HL-60 (cell line): ENCODE measurements around the gene PDXP.
A peak's percentile ranks its signal among the peaks of the same experiment; 100 is the strongest.

Experiments
- GABPA ChIP-seq: IDR thresholded peaks from 2 replicates; pipeline ENCODE4 v1.6.1; 2012; ENCODE audit warnings: low read depth
- POLR2AphosphoS5 ChIP-seq: IDR thresholded peaks from 2 replicates; pipeline ENCODE4 v1.6.1; 2012; ENCODE audit warnings: low read depth
- SPI1 ChIP-seq: IDR thresholded peaks from 2 replicates; pipeline ENCODE4 v1.6.1; 2012; ENCODE audit warnings: low read depth, mild to moderate bottlenecking, borderline replicate concordance
- TF ChIP-seq, protein P1 (sequence below): IDR thresholded peaks from 2 replicates; pipeline ENCODE4 v1.6.1; 2012; ENCODE audit warnings: low read depth; ENCODE audit not compliant: insufficient replicate concordance
- TF ChIP-seq, protein P2 (sequence below): IDR thresholded peaks from one replicate; pipeline ENCODE4 v1.5.1; 2011; ENCODE audit warnings: low read length, control low read depth, inconsistent platforms; ENCODE audit not compliant: insufficient read depth

DNA sequence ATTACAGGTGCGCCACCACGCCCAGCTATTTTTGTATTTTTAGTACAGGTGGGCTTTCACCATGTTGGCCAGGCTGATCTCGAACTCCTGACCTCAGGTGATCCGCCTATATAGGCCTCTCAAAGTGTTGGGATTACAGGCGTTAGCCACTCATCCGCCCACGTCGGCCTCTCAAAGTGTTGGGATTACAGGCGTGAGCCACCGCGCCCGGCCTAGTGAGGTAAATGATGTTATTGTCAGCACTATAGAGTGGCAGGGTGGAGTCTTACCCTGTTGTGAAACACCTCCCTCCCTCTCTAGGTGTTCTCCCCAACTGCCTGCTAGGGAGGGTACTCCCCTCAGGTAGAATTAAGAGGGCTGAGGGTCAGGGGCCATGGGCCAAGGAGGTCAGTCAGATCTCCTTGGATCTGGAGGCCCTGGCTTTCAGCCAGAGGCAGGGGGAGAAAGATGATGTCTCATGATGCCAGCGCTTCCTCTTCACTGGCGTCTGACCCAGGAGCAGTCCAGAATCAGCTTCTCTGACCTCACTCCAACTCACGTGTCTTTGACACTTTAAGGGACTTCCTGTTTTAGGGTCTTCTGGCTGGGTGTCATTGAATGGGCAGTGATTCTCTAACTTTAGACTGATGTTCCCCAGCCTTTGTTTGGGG, 47.9 kb upstream of the PDXP start:
- TF ChIP-seq, protein P1, sequence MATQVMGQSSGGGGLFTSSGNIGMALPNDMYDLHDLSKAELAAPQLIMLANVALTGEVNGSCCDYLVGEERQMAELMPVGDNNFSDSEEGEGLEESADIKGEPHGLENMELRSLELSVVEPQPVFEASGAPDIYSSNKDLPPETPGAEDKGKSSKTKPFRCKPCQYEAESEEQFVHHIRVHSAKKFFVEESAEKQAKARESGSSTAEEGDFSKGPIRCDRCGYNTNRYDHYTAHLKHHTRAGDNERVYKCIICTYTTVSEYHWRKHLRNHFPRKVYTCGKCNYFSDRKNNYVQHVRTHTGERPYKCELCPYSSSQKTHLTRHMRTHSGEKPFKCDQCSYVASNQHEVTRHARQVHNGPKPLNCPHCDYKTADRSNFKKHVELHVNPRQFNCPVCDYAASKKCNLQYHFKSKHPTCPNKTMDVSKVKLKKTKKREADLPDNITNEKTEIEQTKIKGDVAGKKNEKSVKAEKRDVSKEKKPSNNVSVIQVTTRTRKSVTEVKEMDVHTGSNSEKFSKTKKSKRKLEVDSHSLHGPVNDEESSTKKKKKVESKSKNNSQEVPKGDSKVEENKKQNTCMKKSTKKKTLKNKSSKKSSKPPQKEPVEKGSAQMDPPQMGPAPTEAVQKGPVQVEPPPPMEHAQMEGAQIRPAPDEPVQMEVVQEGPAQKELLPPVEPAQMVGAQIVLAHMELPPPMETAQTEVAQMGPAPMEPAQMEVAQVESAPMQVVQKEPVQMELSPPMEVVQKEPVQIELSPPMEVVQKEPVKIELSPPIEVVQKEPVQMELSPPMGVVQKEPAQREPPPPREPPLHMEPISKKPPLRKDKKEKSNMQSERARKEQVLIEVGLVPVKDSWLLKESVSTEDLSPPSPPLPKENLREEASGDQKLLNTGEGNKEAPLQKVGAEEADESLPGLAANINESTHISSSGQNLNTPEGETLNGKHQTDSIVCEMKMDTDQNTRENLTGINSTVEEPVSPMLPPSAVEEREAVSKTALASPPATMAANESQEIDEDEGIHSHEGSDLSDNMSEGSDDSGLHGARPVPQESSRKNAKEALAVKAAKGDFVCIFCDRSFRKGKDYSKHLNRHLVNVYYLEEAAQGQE, result no peak
- TF ChIP-seq, protein P2, sequence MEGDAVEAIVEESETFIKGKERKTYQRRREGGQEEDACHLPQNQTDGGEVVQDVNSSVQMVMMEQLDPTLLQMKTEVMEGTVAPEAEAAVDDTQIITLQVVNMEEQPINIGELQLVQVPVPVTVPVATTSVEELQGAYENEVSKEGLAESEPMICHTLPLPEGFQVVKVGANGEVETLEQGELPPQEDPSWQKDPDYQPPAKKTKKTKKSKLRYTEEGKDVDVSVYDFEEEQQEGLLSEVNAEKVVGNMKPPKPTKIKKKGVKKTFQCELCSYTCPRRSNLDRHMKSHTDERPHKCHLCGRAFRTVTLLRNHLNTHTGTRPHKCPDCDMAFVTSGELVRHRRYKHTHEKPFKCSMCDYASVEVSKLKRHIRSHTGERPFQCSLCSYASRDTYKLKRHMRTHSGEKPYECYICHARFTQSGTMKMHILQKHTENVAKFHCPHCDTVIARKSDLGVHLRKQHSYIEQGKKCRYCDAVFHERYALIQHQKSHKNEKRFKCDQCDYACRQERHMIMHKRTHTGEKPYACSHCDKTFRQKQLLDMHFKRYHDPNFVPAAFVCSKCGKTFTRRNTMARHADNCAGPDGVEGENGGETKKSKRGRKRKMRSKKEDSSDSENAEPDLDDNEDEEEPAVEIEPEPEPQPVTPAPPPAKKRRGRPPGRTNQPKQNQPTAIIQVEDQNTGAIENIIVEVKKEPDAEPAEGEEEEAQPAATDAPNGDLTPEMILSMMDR, result no peak
- no peak for TF ChIP-seq POLR2AphosphoS5
- TF ChIP-seq GABPA, result no peak
- TF ChIP-seq SPI1, result peak; percentile 75
